GM12878 (cell line): ENCODE measurements around the gene CDC42BPA. TPM values are rescaled to one million over a fixed set of nuclear protein-coding genes. Genes with fewer than 3 reads are reported as not detected.

ENCODE experiments used
- ATAC-seq: fragments of 200-7000 bp; cut with Tn5 transposase; 3 replicates; pipeline ENCODE4 v1.9.1; 2020; ENCODE audit warnings: mild to moderate bottlenecking, moderate library complexity
- BruUV-seq: library from RNA; stranded (reverse); fragments of 400-500 nt; replicated peaks from 2 replicates; lab custom pipeline; 2021; lab: Mats Ljungman, UMichigan
- CTCF ChIA-PET: fragments of 300-600 bp; sonication (Branson Sonifier 250); formaldehyde crosslinking; extraction: SDS; loops from one replicate; lab custom pipeline; 2021; ENCODE audit warnings: inconsistent platforms; lab: Yijun Ruan, JAX
- POLR2A ChIA-PET: fragments of 350-600 bp; formaldehyde crosslinking; extraction: SDS; loops from one replicate; lab custom pipeline; 2021; ENCODE audit warnings: inconsistent platforms; lab: Charles Lee
- RAD21 ChIA-PET: fragments of 300-600 bp; sonication (Branson Sonifier 250); formaldehyde crosslinking; loops from one replicate; lab custom pipeline; 2023; ENCODE audit warnings: antibody characterized with exemption; ENCODE audit not compliant: unreplicated experiment; lab: Charles Lee
- SMC1A ChIA-PET: fragments of 300-600 bp; sonication (Branson Sonifier 250); formaldehyde crosslinking; loops from one replicate; lab custom pipeline; 2023; ENCODE audit not compliant: unreplicated experiment, uncharacterized antibody; lab: Charles Lee
- DNase-seq: peaks from one replicate; pipeline ENCODE4 v3.0.0-alpha.2; 2011; ENCODE audit warnings: low read depth, low spot score
- FAIRE-seq: peaks from 3 replicates; lab custom pipeline; 2011; peaks lifted over from hg19 to GRCh38; lab: Jason Lieb, UNC
- H2AFZ ChIP-seq: 2 replicates; pipeline ENCODE4 v1.6.0; 2011; ENCODE audit warnings: low read depth, low read length, control low read depth; ENCODE audit not compliant: control insufficient read depth
- H3K27ac ChIP-seq: 2 replicates; pipeline ENCODE4 v1.5.1; 2011; ENCODE audit warnings: control low read depth; ENCODE audit not compliant: control insufficient read depth, insufficient read depth
- H3K27me3 ChIP-seq, 2 experiments: replicated peaks in 1 of 2; 2 replicates each; pipeline versions ENCODE4 v1.6.0 to v1.6.1; 2011; ENCODE audit warnings: low read length in 1 of 2; ENCODE audit not compliant: control insufficient read depth in 2 of 2, insufficient read depth in 2 of 2
- H3K36me3 ChIP-seq, 2 experiments: 2 replicates each; pipeline ENCODE4 v1.5.1; 2011; ENCODE audit warnings: low read length in 1 of 2; ENCODE audit not compliant: control insufficient read depth in 2 of 2, insufficient read depth in 2 of 2
- H3K4me1 ChIP-seq: 2 replicates; pipeline ENCODE4 v1.6.1; 2011; ENCODE audit warnings: mild to moderate bottlenecking, low read length, moderate library complexity, mixed read lengths; ENCODE audit not compliant: control insufficient read depth, insufficient read depth
- H3K4me2 ChIP-seq: 2 replicates; pipeline ENCODE4 v1.6.0; 2011; ENCODE audit warnings: control low read depth; ENCODE audit not compliant: control insufficient read depth, insufficient read depth
- H3K4me3 ChIP-seq: fragments of 200-600 bp; sonication (generic); 2 replicates; pipeline ENCODE4 v1.5.1; 2016
- H3K79me2 ChIP-seq: 2 replicates; pipeline ENCODE4 v1.6.0; 2011; ENCODE audit warnings: low read length; ENCODE audit not compliant: control insufficient read depth, insufficient read depth
- H3K9ac ChIP-seq: 2 replicates; pipeline ENCODE4 v1.8.0; 2011; ENCODE audit warnings: low read length, control low read depth, mixed read lengths; ENCODE audit not compliant: control insufficient read depth, insufficient read depth
- H3K9me3 ChIP-seq: replicated peaks from 3 replicates; pipeline ENCODE4 v1.5.1; 2011; ENCODE audit warnings: mild to moderate bottlenecking, low read length; ENCODE audit not compliant: control insufficient read depth, insufficient read depth
- H4K20me1 ChIP-seq: 2 replicates; pipeline ENCODE4 v1.6.0; 2011; ENCODE audit not compliant: control insufficient read depth, insufficient read depth
- CTCF ChIP-seq, 3 experiments: IDR thresholded peaks in 2 of 3; conservative IDR thresholded peaks in 1 of 3; 2 replicates each; pipeline ENCODE4 v1.5.1; 2011; ENCODE audit warnings: low read depth in 3 of 3, low read length in 3 of 3, mild to moderate bottlenecking in 3 of 3, control low read depth in 2 of 3, moderate library complexity in 2 of 3, inconsistent platforms in 1 of 3, mixed read lengths in 1 of 3; ENCODE audit not compliant: control insufficient read depth in 2 of 3, insufficient read depth in 1 of 3; ENCODE audit errors: extremely low read depth in 1 of 3
- NFXL1 ChIP-seq: fragments of 450-650 bp; IDR thresholded peaks from 2 replicates; pipeline ENCODE4 v1.6.1; 2017; ENCODE audit warnings: antibody characterized with exemption, mild to moderate bottlenecking, borderline replicate concordance
- NFYB ChIP-seq: IDR thresholded peaks from 2 replicates; pipeline ENCODE4 v1.6.1; 2011; ENCODE audit warnings: low read depth, mild to moderate bottlenecking, low read length, improper control_type of control experiment, moderate library complexity; ENCODE audit not compliant: insufficient read depth
- RAD21 ChIP-seq: IDR thresholded peaks from 2 replicates; pipeline ENCODE4 v1.6.1; 2011; ENCODE audit warnings: mild to moderate bottlenecking, low read depth, low read length, moderate library complexity; ENCODE audit not compliant: insufficient read depth
- SMAD1 ChIP-seq: fragments of 450-650 bp; IDR thresholded peaks from 2 replicates; pipeline ENCODE4 v1.6.1; 2018; ENCODE audit warnings: mild to moderate bottlenecking, low read depth; ENCODE audit not compliant: partially characterized antibody
- SRF ChIP-seq, 2 experiments: IDR thresholded peaks; 2 replicates each; pipeline ENCODE4 v1.6.1; 2011; ENCODE audit warnings: low read depth in 2 of 2, low read length in 2 of 2, mild to moderate bottlenecking in 1 of 2, moderate library complexity in 1 of 2
- STAT1 ChIP-seq: fragments of 450-650 bp; conservative IDR thresholded peaks from 2 replicates; pipeline ENCODE4 v1.6.1; 2014; ENCODE audit warnings: antibody characterized with exemption, mild to moderate bottlenecking
- SUZ12 ChIP-seq: fragments of 200-600 bp; sonication (generic); IDR thresholded peaks from one replicate; pipeline ENCODE4 v1.6.1; 2018; ENCODE audit warnings: antibody characterized with exemption, mild to moderate bottlenecking; ENCODE audit not compliant: unreplicated experiment
- WGBS: methylation state at CpG from one replicate; pipeline ENCODE4 v1.1.6; 2016; ENCODE audit warnings: low lambda C conversion rate; ENCODE audit not compliant: insufficient replicate concordance, insufficient coverage; ENCODE audit errors: missing lambda C conversion rate; 5-methylcytosine and 5-hydroxymethylcytosine counted together
- in situ Hi-C: fragments of 300-500 bp; cut with MboI; formaldehyde crosslinking; loops from 9 replicates; pipeline ENCODE4 v1.14.3; 2018; ENCODE audit warnings: mixed read lengths
- intact Hi-C: fragments of 100-400 bp; cut with micrococcal nuclease; formaldehyde crosslinking; loops from one replicate; pipeline ENCODE4 v1.14.2; 2022; ENCODE audit not compliant: unreplicated experiment
- polyA plus RNA-seq, 11 experiments: library from polyadenylated mRNA; depleted of rRNA in 4 of 11; unstranded in 6 of 11; stranded (reverse) in 5 of 11; fragments of >200 nt; fragmentation: Nextera tagmentation in 4 of 11; fragmentation: Illumina TruSeq in 1 of 11; extraction: Ambion mirVana in 4 of 11; extraction: Trizol in 1 of 11; gene quantifications; 1 replicate in 1 of 11; 2 replicates in 10 of 11; pipeline versions ENCODE4 v1.2.1 to v1.2.3, GENCODE V29; 2011 to 2016; ENCODE audit warnings: inconsistent platforms in 2 of 11, missing spikeins in 2 of 11, low read depth in 1 of 11
- total RNA-seq, 4 experiments: library from RNA; depleted of rRNA in 3 of 4; stranded (reverse); fragments of >200 nt in 3 of 4; fragmentation: Illumina TruSeq in 1 of 4; extraction: Trizol in 1 of 4; gene quantifications; 2 replicates each; pipeline versions ENCODE4 v1.2.1 to v1.2.3, GENCODE V29; 2013 to 2021

The CDC42BPA gene
- total and polyA plus RNA-seq, 10 of the 15 experiments (the other 5 are each of a cell fraction or from before 2014, with no cell fraction given) = 0.02 to 0.52 (median 0.10) TPM

- no peak overlapping the region for H3K27ac ChIP-seq
- H3K4me3 ChIP-seq = no peak overlapping the region
- no TSS peak for BruUV-seq
- peak; percentile 40; the same call in 1 of the 3 replicates for ATAC-seq
- FAIRE-seq = no peak
- no peaks in the 10 kb centered on the region for H3K36me3 ChIP-seq
- no peaks in the 10 kb centered on the region for H3K27me3 ChIP-seq
- no peaks in the 10 kb centered on the region for H3K4me1 ChIP-seq
- intact Hi-C loops (no loop called here), in situ Hi-C loops (no loop called here)
- WGBS = 55% methylated on average over 3 of the region's 3 CpGs
- no peaks in the 10 kb centered on the region for H3K9me3 ChIP-seq
- ChIA-PET POLR2A (no interaction called here), CTCF (interaction anchor here (0.9 to 1.3 kb wide), 2 partner anchors 11 to 219 kb away, joined by 3 to 4 read pairs; no protein-coding TSS in a partner anchor), RAD21 (no interaction called here), SMC1A (no interaction called here)
- no peak for DNase-seq
- no peaks in the 10 kb centered on the region for H4K20me1 ChIP-seq
- H3K79me2 ChIP-seq = no peaks in the 10 kb centered on the region
- no peak overlapping the region for H3K4me2 ChIP-seq
- H3K9ac ChIP-seq = no peak overlapping the region
- no peak for TF ChIP-seq SMAD1
- TF ChIP-seq NFYB = no peak
- TF ChIP-seq CTCF (IDR thresholded peaks at IDR 0.05 in 2 of 3, conservative IDR thresholded peaks at IDR 0.05 in 1 of 3; ENCODE audit: control insufficient read depth in 2 of 3, extremely low read depth in 1 of 3, insufficient read depth in 1 of 3, low read depth in 3 of 3, low read length in 3 of 3) = peak; percentile 16 to 44 (median 29); a peak in 3 of 6 replicates
- no peak for TF ChIP-seq STAT1
- TF ChIP-seq NFXL1 = no peak
- no peak for TF ChIP-seq SUZ12
- TF ChIP-seq SRF (IDR thresholded peaks at IDR 0.05; ENCODE audit: low read depth in 2 of 2, low read length in 2 of 2) = no peak
- 0 out of 2 replicates have a peak, but pooled peaks have one; percentile 14 for TF ChIP-seq RAD21
- no peak overlapping the region for H2AFZ ChIP-seq
Observed at GRCh38 chr1:227131193-227131592, 187.1 kb downstream of the CDC42BPA start.
